GM12878 (cell line): ENCODE results near the gene SENP6. TPM values are rescaled to one million over a fixed set of nuclear protein-coding genes. Genes with fewer than 3 reads are reported as not detected.

ENCODE experiments used
- ATAC-seq: fragments of 200-7000 bp; cut with Tn5 transposase; 3 replicates; pipeline ENCODE4 v1.9.1; 2020; ENCODE audit warnings: mild to moderate bottlenecking, moderate library complexity
- BruUV-seq: library from RNA; stranded (reverse); fragments of 400-500 nt; replicated peaks from 2 replicates; lab custom pipeline; 2021; lab: Mats Ljungman, UMichigan
- CTCF ChIA-PET: fragments of 300-600 bp; sonication (Branson Sonifier 250); formaldehyde crosslinking; extraction: SDS; loops from one replicate; lab custom pipeline; 2021; ENCODE audit warnings: inconsistent platforms; lab: Yijun Ruan, JAX
- POLR2A ChIA-PET: fragments of 350-600 bp; formaldehyde crosslinking; extraction: SDS; loops from one replicate; lab custom pipeline; 2021; ENCODE audit warnings: inconsistent platforms; lab: Charles Lee
- RAD21 ChIA-PET: fragments of 300-600 bp; sonication (Branson Sonifier 250); formaldehyde crosslinking; loops from one replicate; lab custom pipeline; 2023; ENCODE audit warnings: antibody characterized with exemption; ENCODE audit not compliant: unreplicated experiment; lab: Charles Lee
- SMC1A ChIA-PET: fragments of 300-600 bp; sonication (Branson Sonifier 250); formaldehyde crosslinking; loops from one replicate; lab custom pipeline; 2023; ENCODE audit not compliant: unreplicated experiment, uncharacterized antibody; lab: Charles Lee
- DNase-seq: peaks from one replicate; pipeline ENCODE4 v3.0.0-alpha.2; 2011; ENCODE audit warnings: low read depth, low spot score
- FAIRE-seq: peaks from 3 replicates; lab custom pipeline; 2011; peaks lifted over from hg19 to GRCh38; lab: Jason Lieb, UNC
- H2AFZ ChIP-seq: 2 replicates; pipeline ENCODE4 v1.6.0; 2011; ENCODE audit warnings: low read depth, low read length, control low read depth; ENCODE audit not compliant: control insufficient read depth
- H3K27ac ChIP-seq: 2 replicates; pipeline ENCODE4 v1.5.1; 2011; ENCODE audit warnings: control low read depth; ENCODE audit not compliant: control insufficient read depth, insufficient read depth
- H3K27me3 ChIP-seq, 2 experiments: replicated peaks in 1 of 2; 2 replicates each; pipeline versions ENCODE4 v1.6.0 to v1.6.1; 2011; ENCODE audit warnings: low read length in 1 of 2; ENCODE audit not compliant: control insufficient read depth in 2 of 2, insufficient read depth in 2 of 2
- H3K36me3 ChIP-seq, 2 experiments: 2 replicates each; pipeline ENCODE4 v1.5.1; 2011; ENCODE audit warnings: low read length in 1 of 2; ENCODE audit not compliant: control insufficient read depth in 2 of 2, insufficient read depth in 2 of 2
- H3K4me1 ChIP-seq: 2 replicates; pipeline ENCODE4 v1.6.1; 2011; ENCODE audit warnings: mild to moderate bottlenecking, low read length, moderate library complexity, mixed read lengths; ENCODE audit not compliant: control insufficient read depth, insufficient read depth
- H3K4me2 ChIP-seq: 2 replicates; pipeline ENCODE4 v1.6.0; 2011; ENCODE audit warnings: control low read depth; ENCODE audit not compliant: control insufficient read depth, insufficient read depth
- H3K4me3 ChIP-seq: fragments of 200-600 bp; sonication (generic); 2 replicates; pipeline ENCODE4 v1.5.1; 2016
- H3K79me2 ChIP-seq: 2 replicates; pipeline ENCODE4 v1.6.0; 2011; ENCODE audit warnings: low read length; ENCODE audit not compliant: control insufficient read depth, insufficient read depth
- H3K9ac ChIP-seq: 2 replicates; pipeline ENCODE4 v1.8.0; 2011; ENCODE audit warnings: low read length, control low read depth, mixed read lengths; ENCODE audit not compliant: control insufficient read depth, insufficient read depth
- H3K9me3 ChIP-seq: replicated peaks from 3 replicates; pipeline ENCODE4 v1.5.1; 2011; ENCODE audit warnings: mild to moderate bottlenecking, low read length; ENCODE audit not compliant: control insufficient read depth, insufficient read depth
- H4K20me1 ChIP-seq: 2 replicates; pipeline ENCODE4 v1.6.0; 2011; ENCODE audit not compliant: control insufficient read depth, insufficient read depth
- HDAC2 ChIP-seq: fragments of 200-600 bp; sonication (generic); IDR thresholded peaks from 2 replicates; pipeline ENCODE4 v1.6.1; 2017
- IKZF2 ChIP-seq, 2 experiments: fragments of 450-650 bp; IDR thresholded peaks; 2 replicates each; pipeline ENCODE4 v1.6.1; 2017; ENCODE audit warnings: mild to moderate bottlenecking in 2 of 2, moderate library complexity in 2 of 2
- KAT2A ChIP-seq: conservative IDR thresholded peaks from 2 replicates; pipeline ENCODE4 v1.6.1; 2011; ENCODE audit warnings: low read depth, low read length; ENCODE audit not compliant: control insufficient read depth
- KLF5 ChIP-seq: fragments of 450-650 bp; IDR thresholded peaks from 2 replicates; pipeline ENCODE4 v1.6.1; 2014; ENCODE audit warnings: mild to moderate bottlenecking; ENCODE audit not compliant: partially characterized antibody
- MTA3 ChIP-seq: IDR thresholded peaks from 2 replicates; pipeline ENCODE4 v1.6.1; 2012; ENCODE audit warnings: low read length, inconsistent platforms, borderline replicate concordance
- MYB ChIP-seq: fragments of 150-350 bp; IDR thresholded peaks from 2 replicates; pipeline ENCODE4 v1.6.1; 2014; ENCODE audit warnings: mild to moderate bottlenecking, low read depth, low read length, borderline replicate concordance
- TCF12 ChIP-seq: IDR thresholded peaks from 2 replicates; pipeline ENCODE4 v1.6.1; 2011; ENCODE audit warnings: low read depth, mild to moderate bottlenecking, low read length
- ZNF24 ChIP-seq: fragments of 450-650 bp; IDR thresholded peaks from 2 replicates; pipeline ENCODE4 v1.6.1; 2017; ENCODE audit warnings: antibody characterized with exemption, mild to moderate bottlenecking
- ZNF687 ChIP-seq: fragments of 450-650 bp; IDR thresholded peaks from 2 replicates; pipeline ENCODE4 v1.6.1; 2017; ENCODE audit warnings: mild to moderate bottlenecking, moderate library complexity
- WGBS: methylation state at CpG from one replicate; pipeline ENCODE4 v1.1.6; 2016; ENCODE audit warnings: low lambda C conversion rate; ENCODE audit not compliant: insufficient replicate concordance, insufficient coverage; ENCODE audit errors: missing lambda C conversion rate; 5-methylcytosine and 5-hydroxymethylcytosine counted together
- in situ Hi-C: fragments of 300-500 bp; cut with MboI; formaldehyde crosslinking; loops from 9 replicates; pipeline ENCODE4 v1.14.3; 2018; ENCODE audit warnings: mixed read lengths
- intact Hi-C: fragments of 100-400 bp; cut with micrococcal nuclease; formaldehyde crosslinking; loops from one replicate; pipeline ENCODE4 v1.14.2; 2022; ENCODE audit not compliant: unreplicated experiment
- polyA plus RNA-seq, 11 experiments: library from polyadenylated mRNA; depleted of rRNA in 4 of 11; unstranded in 6 of 11; stranded (reverse) in 5 of 11; fragments of >200 nt; fragmentation: Nextera tagmentation in 4 of 11; fragmentation: Illumina TruSeq in 1 of 11; extraction: Ambion mirVana in 4 of 11; extraction: Trizol in 1 of 11; gene quantifications; 1 replicate in 1 of 11; 2 replicates in 10 of 11; pipeline versions ENCODE4 v1.2.1 to v1.2.3, GENCODE V29; 2011 to 2016; ENCODE audit warnings: inconsistent platforms in 2 of 11, missing spikeins in 2 of 11, low read depth in 1 of 11
- total RNA-seq, 4 experiments: library from RNA; depleted of rRNA in 3 of 4; stranded (reverse); fragments of >200 nt in 3 of 4; fragmentation: Illumina TruSeq in 1 of 4; extraction: Trizol in 1 of 4; gene quantifications; 2 replicates each; pipeline versions ENCODE4 v1.2.1 to v1.2.3, GENCODE V29; 2013 to 2021
- TF ChIP-seq, protein P1 (sequence below): fragments of 150-350 bp; IDR thresholded peaks from 2 replicates; pipeline ENCODE4 v1.6.1; 2016; ENCODE audit warnings: low read depth, low read length

The SENP6 gene
- total and polyA plus RNA-seq, 10 of the 15 experiments (the other 5 are each of a cell fraction or from before 2014, with no cell fraction given): 10.7 to 70.0 (median 42.3) TPM

DNA sequence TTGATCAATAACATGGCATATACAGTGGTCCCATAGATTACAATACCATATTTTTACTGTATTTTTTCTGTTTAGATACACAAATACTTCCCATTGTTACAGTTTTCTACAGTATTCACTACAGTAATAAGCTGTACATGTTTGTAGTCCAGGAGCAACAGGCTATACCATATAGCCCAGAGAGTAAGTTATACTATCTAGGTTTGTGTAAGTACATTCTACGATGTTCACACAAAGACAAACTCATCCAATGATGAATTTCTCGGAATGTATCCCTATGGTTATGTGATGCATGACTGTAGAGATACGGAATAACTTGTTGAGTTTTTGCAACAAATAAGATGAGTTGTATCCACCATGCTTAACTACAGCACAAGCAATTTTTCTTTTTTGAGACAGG lies 143.7 kb downstream of the SENP6 start:
- Histone ChIP-seq H3K4me1 (peaks cover 6% of the 10 kb centered on the region), H3K36me3 (no peaks in the 10 kb centered on the region), H3K9me3 (no peaks in the 10 kb centered on the region), H3K79me2 (no peaks in the 10 kb centered on the region), H3K27me3 (no peaks in the 10 kb centered on the region), H3K4me3 (no peak overlapping the region), H2AFZ (no peak overlapping the region), H4K20me1 (no peaks in the 10 kb centered on the region), H3K27ac (no peak overlapping the region), H3K4me2 (no peak overlapping the region), H3K9ac (no peak overlapping the region)
- FAIRE-seq: no peak
- ChIA-PET RAD21 (no interaction called here), CTCF (no interaction called here), SMC1A (interaction anchor here (0.9 to 2.8 kb wide), 4 partner anchors 8 to 137 kb away, joined by 3 to 5 read pairs (median 3); no protein-coding TSS in a partner anchor), POLR2A (no interaction called here)
- no peak for ATAC-seq
- in situ Hi-C loops: no loop called here
- 75% methylated on average over 3 of the region's 3 CpGs for WGBS
- no TSS peak for BruUV-seq
- DNase-seq: no peak
- no peak for TF ChIP-seq IKZF2 (IDR thresholded peaks at IDR 0.05)
- no peak for TF ChIP-seq ZNF687
- TF ChIP-seq MTA3: no peak
- TF ChIP-seq MYB: no peak
- TF ChIP-seq, protein P1, sequence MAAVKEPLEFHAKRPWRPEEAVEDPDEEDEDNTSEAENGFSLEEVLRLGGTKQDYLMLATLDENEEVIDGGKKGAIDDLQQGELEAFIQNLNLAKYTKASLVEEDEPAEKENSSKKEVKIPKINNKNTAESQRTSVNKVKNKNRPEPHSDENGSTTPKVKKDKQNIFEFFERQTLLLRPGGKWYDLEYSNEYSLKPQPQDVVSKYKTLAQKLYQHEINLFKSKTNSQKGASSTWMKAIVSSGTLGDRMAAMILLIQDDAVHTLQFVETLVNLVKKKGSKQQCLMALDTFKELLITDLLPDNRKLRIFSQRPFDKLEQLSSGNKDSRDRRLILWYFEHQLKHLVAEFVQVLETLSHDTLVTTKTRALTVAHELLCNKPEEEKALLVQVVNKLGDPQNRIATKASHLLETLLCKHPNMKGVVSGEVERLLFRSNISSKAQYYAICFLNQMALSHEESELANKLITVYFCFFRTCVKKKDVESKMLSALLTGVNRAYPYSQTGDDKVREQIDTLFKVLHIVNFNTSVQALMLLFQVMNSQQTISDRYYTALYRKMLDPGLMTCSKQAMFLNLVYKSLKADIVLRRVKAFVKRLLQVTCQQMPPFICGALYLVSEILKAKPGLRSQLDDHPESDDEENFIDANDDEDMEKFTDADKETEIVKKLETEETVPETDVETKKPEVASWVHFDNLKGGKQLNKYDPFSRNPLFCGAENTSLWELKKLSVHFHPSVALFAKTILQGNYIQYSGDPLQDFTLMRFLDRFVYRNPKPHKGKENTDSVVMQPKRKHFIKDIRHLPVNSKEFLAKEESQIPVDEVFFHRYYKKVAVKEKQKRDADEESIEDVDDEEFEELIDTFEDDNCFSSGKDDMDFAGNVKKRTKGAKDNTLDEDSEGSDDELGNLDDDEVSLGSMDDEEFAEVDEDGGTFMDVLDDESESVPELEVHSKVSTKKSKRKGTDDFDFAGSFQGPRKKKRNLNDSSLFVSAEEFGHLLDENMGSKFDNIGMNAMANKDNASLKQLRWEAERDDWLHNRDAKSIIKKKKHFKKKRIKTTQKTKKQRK: no peak
- TF ChIP-seq HDAC2: no peak
- no peak for TF ChIP-seq TCF12
- no peak for TF ChIP-seq ZNF24
- TF ChIP-seq KLF5: no peak
- no peak for TF ChIP-seq KAT2A
- intact Hi-C loops: loop anchor here (5.0 kb wide), 2 partner anchors 143 to 463 kb away; partner anchors contain the start of genes SENP6 and TMEM30A
